GM23338 (cell line): ENCODE data around the gene PDIA6.

Experiments
- EZH2 ChIP-seq: fragments of 200-600 bp; sonication (generic); IDR thresholded peaks from one replicate; pipeline ENCODE4 v1.8.0; 2017; ENCODE audit warnings: antibody characterized with exemption, mild to moderate bottlenecking, low read depth; ENCODE audit not compliant: unreplicated experiment
- EZH2phosphoT487 ChIP-seq: fragments of 200-600 bp; sonication (generic); IDR thresholded peaks from one replicate; pipeline ENCODE4 v1.8.1; 2018; ENCODE audit warnings: antibody characterized with exemption; ENCODE audit not compliant: unreplicated experiment
- POLR2AphosphoS5 ChIP-seq: IDR thresholded peaks from 2 replicates; pipeline ENCODE4 v1.6.1; 2016; ENCODE audit warnings: antibody characterized with exemption, low read depth
- TF ChIP-seq, protein P1 (sequence below), 2 experiments: fragments of 200-600 bp in 1 of 2; sonication (generic) in 1 of 2; conservative IDR thresholded peaks; 2 replicates each; pipeline versions ENCODE4 v1.5.1 to v1.6.1; 2016 to 2017; ENCODE audit warnings: antibody characterized with exemption in 2 of 2, low read depth in 2 of 2, mild to moderate bottlenecking in 2 of 2, moderate library complexity in 1 of 2
- TF ChIP-seq, protein P2 (sequence below): IDR thresholded peaks from one replicate; pipeline ENCODE4 v1.6.1; 2018; ENCODE audit warnings: antibody characterized with exemption; ENCODE audit not compliant: unreplicated experiment

DNA sequence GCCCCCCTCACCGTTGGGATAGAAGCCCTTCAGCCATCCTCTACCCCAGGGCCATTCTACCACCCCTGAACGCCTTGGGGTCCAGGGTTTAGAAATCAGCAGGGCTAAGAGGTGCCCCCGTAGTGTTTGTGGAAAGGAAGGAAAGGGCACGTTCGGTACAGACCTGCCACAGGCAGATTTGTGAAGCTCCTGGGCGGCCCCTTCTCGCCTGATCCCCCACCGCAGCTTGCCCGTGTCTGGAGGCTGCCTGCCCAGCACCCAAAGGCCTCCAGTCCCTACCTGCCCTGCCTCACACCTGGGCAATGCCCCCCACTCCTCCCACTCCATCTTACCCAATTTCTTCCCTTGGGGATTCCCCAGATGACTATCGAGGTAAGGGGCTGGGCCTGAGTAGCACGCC, 69.9 kb downstream of the PDIA6 start:
- TF ChIP-seq, protein P1, sequence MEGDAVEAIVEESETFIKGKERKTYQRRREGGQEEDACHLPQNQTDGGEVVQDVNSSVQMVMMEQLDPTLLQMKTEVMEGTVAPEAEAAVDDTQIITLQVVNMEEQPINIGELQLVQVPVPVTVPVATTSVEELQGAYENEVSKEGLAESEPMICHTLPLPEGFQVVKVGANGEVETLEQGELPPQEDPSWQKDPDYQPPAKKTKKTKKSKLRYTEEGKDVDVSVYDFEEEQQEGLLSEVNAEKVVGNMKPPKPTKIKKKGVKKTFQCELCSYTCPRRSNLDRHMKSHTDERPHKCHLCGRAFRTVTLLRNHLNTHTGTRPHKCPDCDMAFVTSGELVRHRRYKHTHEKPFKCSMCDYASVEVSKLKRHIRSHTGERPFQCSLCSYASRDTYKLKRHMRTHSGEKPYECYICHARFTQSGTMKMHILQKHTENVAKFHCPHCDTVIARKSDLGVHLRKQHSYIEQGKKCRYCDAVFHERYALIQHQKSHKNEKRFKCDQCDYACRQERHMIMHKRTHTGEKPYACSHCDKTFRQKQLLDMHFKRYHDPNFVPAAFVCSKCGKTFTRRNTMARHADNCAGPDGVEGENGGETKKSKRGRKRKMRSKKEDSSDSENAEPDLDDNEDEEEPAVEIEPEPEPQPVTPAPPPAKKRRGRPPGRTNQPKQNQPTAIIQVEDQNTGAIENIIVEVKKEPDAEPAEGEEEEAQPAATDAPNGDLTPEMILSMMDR (conservative IDR thresholded peaks at IDR 0.05; ENCODE audit: low read depth in 2 of 2), result no peak
- TF ChIP-seq POLR2AphosphoS5, result no peak
- TF ChIP-seq, protein P2, sequence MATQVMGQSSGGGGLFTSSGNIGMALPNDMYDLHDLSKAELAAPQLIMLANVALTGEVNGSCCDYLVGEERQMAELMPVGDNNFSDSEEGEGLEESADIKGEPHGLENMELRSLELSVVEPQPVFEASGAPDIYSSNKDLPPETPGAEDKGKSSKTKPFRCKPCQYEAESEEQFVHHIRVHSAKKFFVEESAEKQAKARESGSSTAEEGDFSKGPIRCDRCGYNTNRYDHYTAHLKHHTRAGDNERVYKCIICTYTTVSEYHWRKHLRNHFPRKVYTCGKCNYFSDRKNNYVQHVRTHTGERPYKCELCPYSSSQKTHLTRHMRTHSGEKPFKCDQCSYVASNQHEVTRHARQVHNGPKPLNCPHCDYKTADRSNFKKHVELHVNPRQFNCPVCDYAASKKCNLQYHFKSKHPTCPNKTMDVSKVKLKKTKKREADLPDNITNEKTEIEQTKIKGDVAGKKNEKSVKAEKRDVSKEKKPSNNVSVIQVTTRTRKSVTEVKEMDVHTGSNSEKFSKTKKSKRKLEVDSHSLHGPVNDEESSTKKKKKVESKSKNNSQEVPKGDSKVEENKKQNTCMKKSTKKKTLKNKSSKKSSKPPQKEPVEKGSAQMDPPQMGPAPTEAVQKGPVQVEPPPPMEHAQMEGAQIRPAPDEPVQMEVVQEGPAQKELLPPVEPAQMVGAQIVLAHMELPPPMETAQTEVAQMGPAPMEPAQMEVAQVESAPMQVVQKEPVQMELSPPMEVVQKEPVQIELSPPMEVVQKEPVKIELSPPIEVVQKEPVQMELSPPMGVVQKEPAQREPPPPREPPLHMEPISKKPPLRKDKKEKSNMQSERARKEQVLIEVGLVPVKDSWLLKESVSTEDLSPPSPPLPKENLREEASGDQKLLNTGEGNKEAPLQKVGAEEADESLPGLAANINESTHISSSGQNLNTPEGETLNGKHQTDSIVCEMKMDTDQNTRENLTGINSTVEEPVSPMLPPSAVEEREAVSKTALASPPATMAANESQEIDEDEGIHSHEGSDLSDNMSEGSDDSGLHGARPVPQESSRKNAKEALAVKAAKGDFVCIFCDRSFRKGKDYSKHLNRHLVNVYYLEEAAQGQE, result no peak
- TF ChIP-seq EZH2, result no peak
- no peak for TF ChIP-seq EZH2phosphoT487
